Measurements from ENCODE around the gene SORCS1. TPM values are rescaled to one million over a fixed set of nuclear protein-coding genes. Genes with fewer than 3 reads are reported as not detected.

SORCS1 gene
- total and polyA plus RNA-seq, 12 donors: 0.18 to 11.1 (median 1.1) TPM

DNA sequence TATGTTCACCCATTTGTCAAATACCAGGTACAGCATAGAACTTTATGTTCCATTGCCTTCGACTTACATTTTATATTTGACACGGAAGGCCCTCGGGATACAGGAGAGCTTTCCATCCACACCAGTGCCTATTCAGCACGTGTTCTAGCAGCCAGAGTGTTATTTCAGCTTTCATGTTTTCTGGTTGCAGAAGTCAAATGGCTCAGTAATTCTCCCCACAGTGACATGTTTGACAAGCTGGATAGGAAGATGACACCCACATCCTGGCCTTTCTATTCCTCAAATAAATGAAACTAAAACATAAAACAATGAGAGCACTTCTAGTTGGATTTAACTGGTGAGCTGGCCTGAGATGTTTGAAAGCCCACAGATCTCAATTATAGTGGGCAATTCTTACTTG is 173.4 kb downstream of the SORCS1 start:
- no peaks in the 10 kb centered on the region for H3K36me3 ChIP-seq (replicated peaks in 1 of 2)
- DNase-seq: no peak

DNA sequence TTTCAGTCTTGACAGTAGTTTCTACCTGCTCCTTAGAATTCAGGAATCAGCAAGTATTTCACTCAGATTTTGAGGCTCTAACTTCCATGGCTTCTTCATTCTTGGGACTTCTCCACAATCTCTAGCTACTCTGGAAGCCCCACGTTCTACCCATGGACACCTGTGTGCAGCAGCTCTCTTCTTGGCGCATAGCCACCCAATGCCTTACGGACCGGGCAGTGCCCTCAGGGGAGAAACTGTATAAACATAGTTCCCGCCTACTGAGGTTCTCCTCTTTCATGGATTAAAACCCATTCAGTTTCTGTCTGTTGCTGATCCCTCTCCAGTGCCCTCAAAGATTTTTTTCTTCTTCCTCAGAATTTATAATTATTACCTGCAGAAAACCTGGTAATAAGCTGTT is 177.1 kb downstream of the SORCS1 start:
- no peaks in the 10 kb centered on the region for H3K9me3 ChIP-seq (replicated peaks in 1 of 3)
- H3K27ac ChIP-seq: no peak overlapping the region
- no peaks in the 10 kb centered on the region for H3K36me3 ChIP-seq (replicated peaks in 1 of 2)
- WGBS, 4 donors: 70 to 82% (median 76%) methylated on average over 5 of the region's 5 CpGs
- no peak for DNase-seq
- H3K4me3 ChIP-seq: no peak overlapping the region
- intact Hi-C loops (cut with DNase I): no loop called here
- TF ChIP-seq CTCF (IDR thresholded peaks at IDR 0.05) (no peak), POLR2A (IDR thresholded peaks at IDR 0.05) (no peak)
- no peaks in the 10 kb centered on the region for H3K27me3 ChIP-seq
- H3K4me1 ChIP-seq (replicated peaks in 1 of 2): no peaks in the 10 kb centered on the region

More for the DNA sequence above, 173.4 kb downstream of the SORCS1 start:
- no peak overlapping the region for H3K4me3 ChIP-seq
- no peak overlapping the region for H3K27ac ChIP-seq
- TF ChIP-seq POLR2A (IDR thresholded peaks at IDR 0.05) (no peak), CTCF (IDR thresholded peaks at IDR 0.05) (no peak)
- WGBS, 4 donors: 45 to 63% (median 55%) methylated on average over 4 of the region's 4 CpGs
- H3K4me1 ChIP-seq (replicated peaks in 1 of 2): no peaks in the 10 kb centered on the region
- intact Hi-C loops (cut with DNase I): no loop called here
- H3K9me3 ChIP-seq (replicated peaks in 1 of 3): no peaks in the 10 kb centered on the region
- H3K27me3 ChIP-seq: no peaks in the 10 kb centered on the region

- Histone ChIP-seq H3K4me3 (no peak overlapping the region), H3K9me3 (replicated peaks in 1 of 3) (no peaks in the 10 kb centered on the region), H3K27me3 (no peaks in the 10 kb centered on the region), H3K27ac (no peak overlapping the region), H3K36me3 (replicated peaks in 1 of 2) (no peaks in the 10 kb centered on the region), H3K4me1 (replicated peaks in 1 of 2) (no peaks in the 10 kb centered on the region)
- WGBS, 4 donors: 41 to 56% (median 47%) methylated on average over 4 of the region's 4 CpGs
- no peak for DNase-seq
- intact Hi-C loops (cut with DNase I): no loop called here
- no peak for TF ChIP-seq POLR2A (IDR thresholded peaks at IDR 0.05)
- no peak for TF ChIP-seq CTCF (IDR thresholded peaks at IDR 0.05)
Observed at GRCh38 chr10:106982268-106982667, 182.2 kb downstream of the SORCS1 start.

DNA sequence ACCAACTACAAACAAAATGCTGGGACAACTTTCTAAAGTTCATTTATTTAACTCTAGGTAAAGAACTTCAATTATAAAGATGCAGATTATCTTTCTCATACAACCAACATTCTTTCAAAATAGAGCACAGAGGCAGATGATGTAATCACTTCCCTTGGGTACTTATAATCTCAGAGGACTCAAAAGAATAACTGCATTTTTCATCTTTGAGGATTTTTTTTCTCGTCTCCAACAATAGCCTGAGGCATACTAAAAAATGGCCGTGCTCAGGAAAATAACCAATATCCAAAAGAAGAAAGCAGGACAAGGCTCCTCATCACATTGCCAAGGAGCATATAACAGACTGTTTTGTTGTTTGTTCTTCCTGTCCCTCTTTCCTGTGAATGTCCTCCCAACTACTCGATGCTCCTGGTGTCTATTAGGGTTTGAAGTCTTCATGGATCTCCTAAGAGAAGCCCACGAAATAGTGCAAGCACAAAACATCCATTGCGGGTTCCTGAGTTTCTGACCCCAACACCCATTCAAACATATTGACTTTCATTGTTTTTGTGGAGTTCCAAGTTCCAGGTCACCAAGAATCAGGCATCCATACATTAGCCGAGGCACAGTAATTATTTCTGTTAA is 182.9 kb downstream of the SORCS1 start:
- TF ChIP-seq POLR2A (IDR thresholded peaks at IDR 0.05) (no peak), CTCF (IDR thresholded peaks at IDR 0.05) (no peak)
- no peak for DNase-seq
- no peaks in the 10 kb centered on the region for H3K36me3 ChIP-seq (replicated peaks in 1 of 2)
- no peaks in the 10 kb centered on the region for H3K9me3 ChIP-seq (replicated peaks in 1 of 3)
- intact Hi-C loops (cut with DNase I): no loop called here
- H3K27me3 ChIP-seq: no peaks in the 10 kb centered on the region
- H3K4me1 ChIP-seq (replicated peaks in 1 of 2): no peaks in the 10 kb centered on the region
- no peak overlapping the region for H3K4me3 ChIP-seq
- no peak overlapping the region for H3K27ac ChIP-seq
- WGBS, 4 donors: 49 to 71% (median 58%) methylated on average over 6 of the region's 6 CpGs
